GM21825 (cell line): ENCODE data around the gene PIK3C3.
A peak's percentile ranks its signal among the peaks of the same experiment; 100 is the strongest.

Experiments
- ATAC-seq: cut with Tn5 transposase; IDR thresholded peaks from one replicate; pipeline ENCODE4 v1.9.1; 2021; ENCODE audit warnings: mild to moderate bottlenecking, moderate library complexity; ENCODE audit not compliant: unreplicated experiment

The PIK3C3 gene

DNA sequence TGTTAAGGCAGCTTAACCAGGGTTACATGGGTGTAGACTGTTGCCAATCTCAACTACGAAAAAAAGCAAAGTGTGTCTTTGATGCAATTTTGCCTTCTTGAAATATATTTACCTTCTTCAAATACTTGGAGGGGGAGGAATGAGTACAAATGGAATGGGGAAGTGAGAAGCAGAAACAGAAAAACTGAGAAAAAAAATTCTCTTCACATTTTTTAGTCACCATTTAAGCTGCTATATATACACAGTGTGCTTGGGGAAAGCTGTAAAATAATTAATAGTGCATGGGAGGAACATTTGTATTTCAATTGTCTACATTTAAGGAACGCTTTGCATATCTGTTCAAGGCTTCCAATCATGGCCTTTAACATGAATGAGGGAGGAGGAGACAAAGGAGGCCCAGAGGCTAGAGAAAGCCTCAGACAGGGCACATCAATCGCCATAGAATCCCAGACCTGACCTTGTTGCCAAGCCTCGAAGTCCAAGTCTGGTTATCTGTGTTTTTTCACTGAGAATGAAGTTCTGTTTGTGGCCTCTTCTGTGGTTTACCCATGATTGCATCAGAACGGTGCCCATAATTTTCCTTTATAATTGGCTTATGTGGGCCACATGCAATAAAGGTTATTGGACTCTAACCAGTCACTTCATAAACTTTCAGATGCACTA lies 158.6 kb downstream of the PIK3C3 start:
- ATAC-seq = peak; percentile 56

DNA sequence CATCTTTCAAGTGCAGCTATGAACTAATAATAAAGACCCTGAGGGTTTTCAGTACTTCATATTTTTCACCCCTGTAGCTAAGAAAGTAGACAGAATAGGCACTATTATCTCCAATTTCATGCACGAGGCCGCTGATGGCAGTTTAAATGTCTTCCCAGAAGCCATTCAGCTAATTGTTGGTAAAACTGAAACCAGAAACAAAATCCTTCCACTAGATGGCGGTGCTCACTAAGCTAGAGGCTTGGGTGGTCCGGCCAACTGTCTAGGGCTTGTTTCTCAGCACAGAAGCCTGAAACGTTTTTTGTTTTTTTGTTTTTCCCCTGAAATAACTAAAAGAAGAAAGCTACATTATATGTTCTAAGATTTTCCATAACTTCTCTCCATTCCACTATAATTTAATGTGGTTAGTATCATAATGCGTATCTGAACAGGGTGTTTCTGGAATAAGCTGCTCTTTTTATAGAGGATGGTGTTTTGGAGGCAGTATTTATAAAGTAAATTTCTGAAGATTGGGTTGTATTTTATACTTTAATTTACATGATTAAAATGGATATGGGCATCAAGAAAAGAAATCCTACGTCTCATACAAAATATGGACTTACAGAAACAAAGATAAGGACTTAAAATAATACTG lies 159.4 kb downstream of the PIK3C3 start:
- ATAC-seq = peak; percentile 87

DNA sequence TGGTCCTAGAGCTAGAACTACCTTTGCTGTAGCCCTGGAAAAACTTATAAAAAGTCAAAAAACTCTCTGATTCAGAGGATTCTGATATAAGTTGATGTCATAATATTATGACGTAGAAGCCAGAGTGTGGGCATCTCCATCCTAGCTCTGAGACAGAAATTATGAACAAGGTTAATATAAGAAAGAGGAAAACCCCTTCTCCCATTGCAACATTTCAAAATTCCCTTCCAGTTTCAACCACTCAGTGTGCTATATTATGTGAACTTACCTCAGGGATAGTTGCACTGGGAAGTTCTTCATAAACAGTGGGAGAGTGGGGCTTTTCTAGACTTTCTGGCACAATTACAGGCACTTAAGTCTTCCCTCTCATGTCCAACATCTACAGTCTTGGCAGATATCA lies 171.6 kb downstream of the PIK3C3 start:
- ATAC-seq = no peak

DNA sequence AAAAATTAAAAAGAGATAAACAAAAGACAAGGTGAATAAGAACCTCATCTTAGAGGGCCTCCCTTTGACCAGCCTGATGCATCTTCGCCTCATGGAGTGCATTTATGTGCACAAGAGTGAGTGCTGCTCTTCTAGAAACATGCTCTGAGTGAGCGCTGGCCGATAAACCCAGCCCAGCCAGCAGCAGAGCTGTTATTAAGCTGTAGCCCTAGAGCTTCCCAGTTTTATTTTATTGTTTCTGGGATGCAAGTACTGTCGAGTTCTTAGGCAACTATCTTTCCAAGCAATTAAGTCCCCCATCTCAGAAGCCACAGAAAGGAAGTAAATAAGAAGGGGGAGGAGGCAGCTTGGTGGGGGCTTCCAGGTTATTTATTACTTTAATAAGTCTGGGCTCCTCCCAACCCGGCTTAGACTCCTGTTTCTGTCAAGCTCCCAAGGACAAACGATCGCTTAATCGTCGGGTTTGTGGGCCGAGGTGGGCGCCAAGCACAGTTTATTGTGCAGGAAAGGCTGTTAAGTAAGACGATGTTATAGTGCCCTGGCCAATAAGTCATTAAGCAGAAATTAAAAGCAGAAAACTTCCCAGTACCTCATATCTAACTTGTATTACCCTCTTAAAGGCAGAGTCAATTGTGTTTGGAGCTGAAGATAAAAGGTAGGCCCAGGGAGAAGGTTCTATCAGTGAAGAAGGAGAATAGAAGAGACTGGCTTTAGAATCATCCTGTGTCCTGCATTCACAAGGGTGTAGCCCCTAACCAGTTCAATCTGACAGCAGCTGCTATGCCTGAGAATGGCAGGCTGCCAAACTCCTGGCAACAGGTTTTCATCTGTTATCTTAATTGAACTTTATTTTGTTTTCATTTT lies 176.3 kb downstream of the PIK3C3 start:
- ATAC-seq = no peak

DNA sequence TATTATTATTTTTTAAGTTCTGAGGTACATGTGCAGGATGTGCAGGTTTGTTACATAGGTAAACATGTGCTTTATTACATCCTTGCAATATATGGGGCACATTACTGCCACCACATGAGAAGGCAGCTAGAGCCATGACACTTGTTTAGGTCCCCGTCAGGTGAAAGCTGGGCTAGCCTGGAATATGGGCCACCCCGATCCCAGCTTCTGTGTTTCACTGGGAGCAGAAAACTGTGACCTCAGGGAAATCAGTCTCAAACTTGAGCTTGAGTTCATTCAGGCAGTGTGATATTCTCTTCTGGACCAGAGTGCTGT lies 176.9 kb downstream of the PIK3C3 start:
- no peak for ATAC-seq
